Islet of Langerhans (tissue), 1 donor: ENCODE measurements around the gene GNAI3.
"Not testable (repeated sequence)": the region's sequence is repeated elsewhere in the genome, so short reads cannot be mapped to it uniquely, and the experiment has no call there.

Experiments
- FAIRE-seq: peaks from one replicate; lab custom pipeline; 2011; peaks lifted over from hg19 to GRCh38; lab: Jason Lieb, UNC

GNAI3 gene

GRCh38 chr1:109639063-109639840 is 90.8 kb downstream of the GNAI3 start:
- FAIRE-seq = no peak

GRCh38 chr1:109639841-109640184 is 91.4 kb downstream of the GNAI3 start:
- FAIRE-seq = no peak

GRCh38 chr1:109640285-109640865 is 92.0 kb downstream of the GNAI3 start:
- no peak for FAIRE-seq

GRCh38 chr1:109641078-109641740 is 92.8 kb downstream of the GNAI3 start:
- FAIRE-seq = no peak

- FAIRE-seq = no peak
Observed at GRCh38 chr1:109641861-109642260, 93.4 kb downstream of the GNAI3 start.

- no peak for FAIRE-seq
Observed at GRCh38 chr1:109642626-109643025, 94.2 kb downstream of the GNAI3 start.

GRCh38 chr1:109643385-109644230 is 95.2 kb downstream of the GNAI3 start:
- no peak for FAIRE-seq

GRCh38 chr1:109644670-109645069 is 96.3 kb downstream of the GNAI3 start:
- no peak for FAIRE-seq

GRCh38 chr1:109649491-109649914 is 101.1 kb downstream of the GNAI3 start:
- no peak for FAIRE-seq

GRCh38 chr1:109650609-109651008 is 102.2 kb downstream of the GNAI3 start:
- no peak for FAIRE-seq

GRCh38 chr1:109652402-109652801 is 104.0 kb downstream of the GNAI3 start:
- no peak for FAIRE-seq

GRCh38 chr1:109653306-109653705 is 104.9 kb downstream of the GNAI3 start:
- no peak for FAIRE-seq

GRCh38 chr1:109654519-109654918 is 106.1 kb downstream of the GNAI3 start:
- FAIRE-seq = no peak

- FAIRE-seq = no peak
Observed at GRCh38 chr1:109655615-109656519, 107.5 kb downstream of the GNAI3 start, which contains the start of gene GSTM4. Gene GSTM4 (plus strand): TSS chr1:109656099. CDS start chr1:109656390, 291 bp downstream.

- FAIRE-seq = no peak
Observed at GRCh38 chr1:109657395-109657794, 109.0 kb downstream of the GNAI3 start.

- FAIRE-seq = no peak
Observed at GRCh38 chr1:109657970-109658369, 109.6 kb downstream of the GNAI3 start.

- no peak for FAIRE-seq
Observed at GRCh38 chr1:109658533-109659042, 110.2 kb downstream of the GNAI3 start.

- no peak for FAIRE-seq
Observed at GRCh38 chr1:109659145-109659544, 110.7 kb downstream of the GNAI3 start.

- no peak for FAIRE-seq
Observed at GRCh38 chr1:109659997-109660690, 111.7 kb downstream of the GNAI3 start.

GRCh38 chr1:109660691-109661026 is 112.2 kb downstream of the GNAI3 start:
- FAIRE-seq = not testable (repeated sequence)

GRCh38 chr1:109661391-109661790 is 113.0 kb downstream of the GNAI3 start:
- no peak for FAIRE-seq
